Fibroblast of lung (primary cell): ENCODE measurements around the gene DTD1. TPM values are rescaled to one million over a fixed set of nuclear protein-coding genes. Genes with fewer than 3 reads are reported as not detected.

Source experiments
- DNase-seq, 2 donors: peaks; one replicate each; pipeline versions ENCODE4 v3.0.0 to v3.0.0-alpha.2; 2010; ENCODE audit warnings: low read depth in 2 of 2
- H2AFZ ChIP-seq: 2 replicates; pipeline ENCODE4 v1.5.1; 2012; ENCODE audit warnings: low read length, control low read depth, inconsistent platforms
- H3K27ac ChIP-seq: 2 replicates; pipeline ENCODE4 v1.5.1; 2011; ENCODE audit warnings: low read length, control low read depth; ENCODE audit not compliant: insufficient read depth
- H3K27me3 ChIP-seq: 2 replicates; pipeline ENCODE4 v1.5.1; 2011; ENCODE audit warnings: mild to moderate bottlenecking, low read length; ENCODE audit not compliant: control insufficient read depth, insufficient read depth
- H3K36me3 ChIP-seq: 2 replicates; pipeline ENCODE4 v1.5.1; 2011; ENCODE audit warnings: low read length; ENCODE audit not compliant: control insufficient read depth, insufficient read depth
- H3K4me1 ChIP-seq: 2 replicates; pipeline ENCODE4 v1.5.1; 2011; ENCODE audit warnings: low read length; ENCODE audit not compliant: control insufficient read depth, insufficient read depth; ENCODE audit errors: extremely low read depth
- H3K4me2 ChIP-seq: 2 replicates; pipeline ENCODE4 v1.5.1; 2011; ENCODE audit warnings: low read length, control low read depth; ENCODE audit not compliant: insufficient read depth; ENCODE audit errors: extremely low read depth
- H3K4me3 ChIP-seq, 4 experiments: fragments of 200-600 bp in 1 of 4; sonication (generic) in 1 of 4; replicated peaks in 1 of 4; 2 replicates each; pipeline ENCODE4 v1.5.1; 2011 to 2016; ENCODE audit warnings: low read length in 4 of 4, low read depth in 3 of 4, mild to moderate bottlenecking in 3 of 4, control low read depth in 2 of 4, inconsistent platforms in 1 of 4, mixed read lengths in 1 of 4; ENCODE audit not compliant: insufficient read depth in 1 of 4; ENCODE audit errors: control extremely low read depth in 1 of 4
- H3K79me2 ChIP-seq: 2 replicates; pipeline ENCODE4 v1.5.1; 2012; ENCODE audit warnings: mild to moderate bottlenecking, low read length, inconsistent platforms; ENCODE audit not compliant: control insufficient read depth, insufficient read depth
- H3K9ac ChIP-seq: 2 replicates; pipeline ENCODE4 v1.5.1; 2011; ENCODE audit warnings: mild to moderate bottlenecking, low read length, control low read depth; ENCODE audit not compliant: insufficient read depth
- H3K9me3 ChIP-seq: 2 replicates; pipeline ENCODE4 v1.5.1; 2012; ENCODE audit warnings: low read depth, low read length; ENCODE audit not compliant: control insufficient read depth, insufficient read depth
- H4K20me1 ChIP-seq: 2 replicates; pipeline ENCODE4 v1.5.1; 2011; ENCODE audit warnings: low read length; ENCODE audit not compliant: control insufficient read depth, insufficient read depth; ENCODE audit errors: extremely low read depth
- CTCF ChIP-seq, 2 donors: IDR thresholded peaks in 1 of 2; conservative IDR thresholded peaks in 1 of 2; 1 replicate in 1 of 2; 2 replicates in 1 of 2; pipeline ENCODE4 v1.5.1; 2011 to 2012; ENCODE audit warnings: low read length in 2 of 2, control low read depth in 1 of 2, inconsistent platforms in 1 of 2, low read depth in 1 of 2, mild to moderate bottlenecking in 1 of 2
- EZH2 ChIP-seq: IDR thresholded peaks from 2 replicates; pipeline ENCODE4 v1.5.1; 2012; ENCODE audit warnings: low read length, control low read depth, mild to moderate bottlenecking; ENCODE audit errors: missing control alignments
- polyA plus RNA-seq, 2 donors: library from polyadenylated mRNA; depleted of rRNA in 1 of 2; stranded (reverse) in 1 of 2; unstranded in 1 of 2; fragments of >200 nt; gene quantifications; 2 replicates each; pipeline ENCODE4 v1.2.1, GENCODE V29; 2011 to 2012; ENCODE audit warnings: missing spikeins in 1 of 2
- total RNA-seq: library from RNA; depleted of rRNA; stranded (reverse); fragments of >200 nt; gene quantifications from 2 replicates; pipeline ENCODE4 v1.2.1, GENCODE V29; 2014

DTD1 gene
- total and polyA plus RNA-seq, 2 donors (not counting 1 experiment from before 2014, with no cell fraction given) = 60.8 to 71.0 TPM

- Histone ChIP-seq H3K9me3 (no peaks in the 10 kb centered on the region), H2AFZ (no peak overlapping the region), H3K9ac (no peak overlapping the region), H3K4me1 (no peaks in the 10 kb centered on the region), H3K4me3 (no peak overlapping the region), H3K36me3 (no peaks in the 10 kb centered on the region), H4K20me1 (no peaks in the 10 kb centered on the region), H3K27ac (no peak overlapping the region), H3K27me3 (no peaks in the 10 kb centered on the region), H3K4me2 (no peak overlapping the region), H3K79me2 (no peaks in the 10 kb centered on the region)
- no peak for TF ChIP-seq CTCF (conservative IDR thresholded peaks at IDR 0.05 in 1 of 2, IDR thresholded peaks at IDR 0.05 in 1 of 2; ENCODE audit: low read depth in 1 of 2, low read length in 2 of 2)
- no peak for TF ChIP-seq EZH2
- no peak for DNase-seq
These were observed 220.9 kb downstream of the DTD1 start for GRCh38 chr20:18808712-18809111.

GRCh38 chr20:18811186-18811585 lies 223.3 kb downstream of the DTD1 start:
- H4K20me1 ChIP-seq = no peaks in the 10 kb centered on the region
- H3K4me2 ChIP-seq = no peak overlapping the region
- H2AFZ ChIP-seq = no peak overlapping the region
- no peaks in the 10 kb centered on the region for H3K79me2 ChIP-seq
- H3K36me3 ChIP-seq = no peaks in the 10 kb centered on the region
- no peak overlapping the region for H3K27ac ChIP-seq
- no peak overlapping the region for H3K4me3 ChIP-seq
- no peak for DNase-seq
- H3K4me1 ChIP-seq = no peaks in the 10 kb centered on the region
- no peak overlapping the region for H3K9ac ChIP-seq
- H3K9me3 ChIP-seq = no peaks in the 10 kb centered on the region
- TF ChIP-seq CTCF (conservative IDR thresholded peaks at IDR 0.05 in 1 of 2, IDR thresholded peaks at IDR 0.05 in 1 of 2; ENCODE audit: low read depth in 1 of 2, low read length in 2 of 2) = no peak
- no peak for TF ChIP-seq EZH2
- H3K27me3 ChIP-seq = no peaks in the 10 kb centered on the region

GRCh38 chr20:18811904-18812303 lies 224.1 kb downstream of the DTD1 start:
- Histone ChIP-seq H4K20me1 (no peaks in the 10 kb centered on the region), H3K36me3 (no peaks in the 10 kb centered on the region), H3K4me1 (no peaks in the 10 kb centered on the region), H3K79me2 (no peaks in the 10 kb centered on the region), H3K4me3 (no peak overlapping the region), H3K27me3 (no peaks in the 10 kb centered on the region), H3K9ac (no peak overlapping the region), H3K9me3 (no peaks in the 10 kb centered on the region), H2AFZ (no peak overlapping the region), H3K27ac (no peak overlapping the region), H3K4me2 (no peak overlapping the region)
- no peak for DNase-seq
- no peak for TF ChIP-seq EZH2
- TF ChIP-seq CTCF (conservative IDR thresholded peaks at IDR 0.05 in 1 of 2, IDR thresholded peaks at IDR 0.05 in 1 of 2; ENCODE audit: low read depth in 1 of 2, low read length in 2 of 2) = no peak
